Measurements from ENCODE around the gene IL2RA. TPM values are rescaled to one million over a fixed set of nuclear protein-coding genes. Genes with fewer than 3 reads are reported as not detected.

The IL2RA gene
- total RNA-seq, 1 experiment from 2014 or later: 0.59 TPM

DNA sequence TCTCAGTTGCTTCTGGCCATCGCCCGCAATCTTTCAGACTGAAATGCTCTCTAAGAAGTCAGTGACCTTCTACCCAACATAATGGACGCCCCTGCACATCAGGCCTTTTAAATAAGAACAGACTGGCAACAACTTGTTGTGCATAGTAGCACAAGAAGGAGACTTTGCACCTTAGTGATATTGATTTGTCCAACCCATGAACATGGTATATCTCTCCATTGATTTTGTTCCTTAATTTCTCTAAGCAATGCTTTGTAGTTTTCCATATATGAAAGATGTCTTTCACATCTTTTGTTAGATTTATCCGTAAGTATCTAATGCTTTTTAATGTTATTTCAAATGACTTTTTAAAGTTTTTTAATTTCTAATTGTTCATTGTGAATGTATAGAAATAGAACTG is 89.1 kb downstream of the IL2RA start:
- no peak overlapping the region for H3K4me3 ChIP-seq (replicated peaks in 1 of 2; ENCODE audit: low read depth in 1 of 2, low read length in 2 of 2)
- TF ChIP-seq RAD21 (IDR thresholded peaks at IDR 0.05; ENCODE audit: low read depth) (no peak), ZNF274 (IDR thresholded peaks at IDR 0.05; ENCODE audit: low read depth, low read length) (no peak), POLR2A (IDR thresholded peaks at IDR 0.05; ENCODE audit: borderline replicate concordance, extremely low read depth, insufficient read depth, insufficient read length) (no peak), SIN3A (IDR thresholded peaks at IDR 0.05; ENCODE audit: low read depth) (no peak), YY1 (IDR thresholded peaks at IDR 0.05; ENCODE audit: extremely low read depth, insufficient replicate concordance, low read depth, low read length) (no peak), JUND (IDR thresholded peaks at IDR 0.05) (no peak), FOSL1 (IDR thresholded peaks at IDR 0.05; ENCODE audit: low read depth) (no peak), EZH2phosphoT487 (IDR thresholded peaks at IDR 0.05; ENCODE audit: borderline replicate concordance) (no peak), EZH2 (IDR thresholded peaks at IDR 0.05) (no peak), SP1 (IDR thresholded peaks at IDR 0.05; ENCODE audit: low read depth) (no peak)
- TF ChIP-seq, protein P1, sequence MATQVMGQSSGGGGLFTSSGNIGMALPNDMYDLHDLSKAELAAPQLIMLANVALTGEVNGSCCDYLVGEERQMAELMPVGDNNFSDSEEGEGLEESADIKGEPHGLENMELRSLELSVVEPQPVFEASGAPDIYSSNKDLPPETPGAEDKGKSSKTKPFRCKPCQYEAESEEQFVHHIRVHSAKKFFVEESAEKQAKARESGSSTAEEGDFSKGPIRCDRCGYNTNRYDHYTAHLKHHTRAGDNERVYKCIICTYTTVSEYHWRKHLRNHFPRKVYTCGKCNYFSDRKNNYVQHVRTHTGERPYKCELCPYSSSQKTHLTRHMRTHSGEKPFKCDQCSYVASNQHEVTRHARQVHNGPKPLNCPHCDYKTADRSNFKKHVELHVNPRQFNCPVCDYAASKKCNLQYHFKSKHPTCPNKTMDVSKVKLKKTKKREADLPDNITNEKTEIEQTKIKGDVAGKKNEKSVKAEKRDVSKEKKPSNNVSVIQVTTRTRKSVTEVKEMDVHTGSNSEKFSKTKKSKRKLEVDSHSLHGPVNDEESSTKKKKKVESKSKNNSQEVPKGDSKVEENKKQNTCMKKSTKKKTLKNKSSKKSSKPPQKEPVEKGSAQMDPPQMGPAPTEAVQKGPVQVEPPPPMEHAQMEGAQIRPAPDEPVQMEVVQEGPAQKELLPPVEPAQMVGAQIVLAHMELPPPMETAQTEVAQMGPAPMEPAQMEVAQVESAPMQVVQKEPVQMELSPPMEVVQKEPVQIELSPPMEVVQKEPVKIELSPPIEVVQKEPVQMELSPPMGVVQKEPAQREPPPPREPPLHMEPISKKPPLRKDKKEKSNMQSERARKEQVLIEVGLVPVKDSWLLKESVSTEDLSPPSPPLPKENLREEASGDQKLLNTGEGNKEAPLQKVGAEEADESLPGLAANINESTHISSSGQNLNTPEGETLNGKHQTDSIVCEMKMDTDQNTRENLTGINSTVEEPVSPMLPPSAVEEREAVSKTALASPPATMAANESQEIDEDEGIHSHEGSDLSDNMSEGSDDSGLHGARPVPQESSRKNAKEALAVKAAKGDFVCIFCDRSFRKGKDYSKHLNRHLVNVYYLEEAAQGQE (IDR thresholded peaks at IDR 0.05; ENCODE audit: low read depth): no peak
- TF ChIP-seq, protein P2, sequence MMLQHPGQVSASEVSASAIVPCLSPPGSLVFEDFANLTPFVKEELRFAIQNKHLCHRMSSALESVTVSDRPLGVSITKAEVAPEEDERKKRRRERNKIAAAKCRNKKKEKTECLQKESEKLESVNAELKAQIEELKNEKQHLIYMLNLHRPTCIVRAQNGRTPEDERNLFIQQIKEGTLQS (IDR thresholded peaks at IDR 0.05): no peak
- TF ChIP-seq, protein P3, sequence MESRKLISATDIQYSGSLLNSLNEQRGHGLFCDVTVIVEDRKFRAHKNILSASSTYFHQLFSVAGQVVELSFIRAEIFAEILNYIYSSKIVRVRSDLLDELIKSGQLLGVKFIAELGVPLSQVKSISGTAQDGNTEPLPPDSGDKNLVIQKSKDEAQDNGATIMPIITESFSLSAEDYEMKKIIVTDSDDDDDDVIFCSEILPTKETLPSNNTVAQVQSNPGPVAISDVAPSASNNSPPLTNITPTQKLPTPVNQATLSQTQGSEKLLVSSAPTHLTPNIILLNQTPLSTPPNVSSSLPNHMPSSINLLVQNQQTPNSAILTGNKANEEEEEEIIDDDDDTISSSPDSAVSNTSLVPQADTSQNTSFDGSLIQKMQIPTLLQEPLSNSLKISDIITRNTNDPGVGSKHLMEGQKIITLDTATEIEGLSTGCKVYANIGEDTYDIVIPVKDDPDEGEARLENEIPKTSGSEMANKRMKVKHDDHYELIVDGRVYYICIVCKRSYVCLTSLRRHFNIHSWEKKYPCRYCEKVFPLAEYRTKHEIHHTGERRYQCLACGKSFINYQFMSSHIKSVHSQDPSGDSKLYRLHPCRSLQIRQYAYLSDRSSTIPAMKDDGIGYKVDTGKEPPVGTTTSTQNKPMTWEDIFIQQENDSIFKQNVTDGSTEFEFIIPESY (IDR thresholded peaks at IDR 0.05; ENCODE audit: extremely low read depth, insufficient replicate concordance, low read length): no peak
- TF ChIP-seq, protein P4, sequence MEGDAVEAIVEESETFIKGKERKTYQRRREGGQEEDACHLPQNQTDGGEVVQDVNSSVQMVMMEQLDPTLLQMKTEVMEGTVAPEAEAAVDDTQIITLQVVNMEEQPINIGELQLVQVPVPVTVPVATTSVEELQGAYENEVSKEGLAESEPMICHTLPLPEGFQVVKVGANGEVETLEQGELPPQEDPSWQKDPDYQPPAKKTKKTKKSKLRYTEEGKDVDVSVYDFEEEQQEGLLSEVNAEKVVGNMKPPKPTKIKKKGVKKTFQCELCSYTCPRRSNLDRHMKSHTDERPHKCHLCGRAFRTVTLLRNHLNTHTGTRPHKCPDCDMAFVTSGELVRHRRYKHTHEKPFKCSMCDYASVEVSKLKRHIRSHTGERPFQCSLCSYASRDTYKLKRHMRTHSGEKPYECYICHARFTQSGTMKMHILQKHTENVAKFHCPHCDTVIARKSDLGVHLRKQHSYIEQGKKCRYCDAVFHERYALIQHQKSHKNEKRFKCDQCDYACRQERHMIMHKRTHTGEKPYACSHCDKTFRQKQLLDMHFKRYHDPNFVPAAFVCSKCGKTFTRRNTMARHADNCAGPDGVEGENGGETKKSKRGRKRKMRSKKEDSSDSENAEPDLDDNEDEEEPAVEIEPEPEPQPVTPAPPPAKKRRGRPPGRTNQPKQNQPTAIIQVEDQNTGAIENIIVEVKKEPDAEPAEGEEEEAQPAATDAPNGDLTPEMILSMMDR (IDR thresholded peaks at IDR 0.05 in 2 of 3, conservative IDR thresholded peaks at IDR 0.05 in 1 of 3; ENCODE audit: borderline replicate concordance in 1 of 3, insufficient read depth in 1 of 3, low read depth in 2 of 3, low read length in 2 of 3): no peak
- H3K4me1 ChIP-seq (ENCODE audit: control insufficient read depth in 1 of 2, insufficient read depth in 2 of 2, low read length in 2 of 2): peaks cover 2 to 22% of the 10 kb centered on the region in 2 experiments; a peak in 3 of 4 replicates
- ChIA-PET CTCF (no interaction called here), POLR2A (no interaction called here), RAD21 (ENCODE audit: low non-redundant PET in 1 of 2, low total read pairs in 2 of 2, uncharacterized antibody in 2 of 2, unreplicated experiment in 2 of 2) (no interaction called here)
- intact Hi-C loops (cut with micrococcal nuclease): loop anchor here (10.0 kb wide), 1 partner anchor 112 kb away; the partner anchor contains the start of gene RBM17
- H2AFZ ChIP-seq (ENCODE audit: low read depth, low read length, poor library complexity, severe bottlenecking): no peak overlapping the region
- no peaks in the 10 kb centered on the region for H3K9me3 ChIP-seq (ENCODE audit: control insufficient read depth in 1 of 2, insufficient read depth in 1 of 2, low read depth in 1 of 2, low read length in 2 of 2)
- ATAC-seq (no peak), DNase-seq (ENCODE audit: low read depth, low spot score) (no peak)
- H3K9ac ChIP-seq (ENCODE audit: low read length): no peak overlapping the region
- H3K4me2 ChIP-seq (ENCODE audit: low read length): no peak overlapping the region
- no peaks in the 10 kb centered on the region for H3K36me3 ChIP-seq (ENCODE audit: control insufficient read depth in 1 of 2, insufficient read depth in 2 of 2, low read length in 2 of 2)
- peaks cover 47% of the 10 kb centered on the region for H3K79me2 ChIP-seq (ENCODE audit: insufficient read depth, low read length)
- no peaks in the 10 kb centered on the region for H3K27me3 ChIP-seq (ENCODE audit: insufficient read depth, low read length)
- no peaks in the 10 kb centered on the region for H3K9me2 ChIP-seq (ENCODE audit: insufficient read depth)
- BruUV-seq (replicated peaks): no TSS peak
- H4K20me1 ChIP-seq (ENCODE audit: insufficient read depth): no peaks in the 10 kb centered on the region
- no peak overlapping the region for H3K27ac ChIP-seq (ENCODE audit: low read depth, low read length)

Data from HCT116 (cell line).